ENCODE results near the gene GAB2. TPM values are rescaled to one million over a fixed set of nuclear protein-coding genes. Genes with fewer than 3 reads are reported as not detected.

Gene GAB2
- total and polyA plus RNA-seq, 2 of the 4 experiments (the other 2 are of a cell fraction): 3.3 to 5.9 TPM

- in situ Hi-C loops (cut with MboI; ENCODE audit: low sequenced_read_pairs) (no loop called here), intact Hi-C loops (cut with micrococcal nuclease) (loop anchor here (5.0 kb wide), 1 partner anchor 43 kb away; no protein-coding TSS in a partner anchor), dilution Hi-C loops (cut with HindIII; ENCODE audit: low sequenced_read_pairs, unreplicated experiment) (no loop called here)
- no peak overlapping the region for H2BK20ac ChIP-seq (ENCODE audit: low read depth, low read length)
- H3K9me3 ChIP-seq (ENCODE audit: control insufficient read depth, insufficient read depth, low read length): no peaks in the 10 kb centered on the region
- H4K5ac ChIP-seq (ENCODE audit: low read depth, low read length): no peak overlapping the region
- no peak overlapping the region for H3K18ac ChIP-seq (ENCODE audit: low read depth, low read length)
- no peak overlapping the region for H2AK9ac ChIP-seq (replicated peaks; ENCODE audit: low read depth, low read length, poor library complexity)
- no peak overlapping the region for H3K23ac ChIP-seq (ENCODE audit: low read depth, low read length)
- ChIA-PET POLR2A (ENCODE audit: unreplicated experiment) (no interaction called here), CTCF (no interaction called here)
- no peak overlapping the region for H3K27ac ChIP-seq (ENCODE audit: insufficient read depth, low read length)
- peaks cover 5% of the 10 kb centered on the region; the same call in 1 of the 2 replicates for H3K36me3 ChIP-seq (ENCODE audit: control insufficient read depth, insufficient read depth, low read length)
- H3K9me1 ChIP-seq (ENCODE audit: insufficient read depth, low read length): no peaks in the 10 kb centered on the region
- TF ChIP-seq MAFK (IDR thresholded peaks at IDR 0.05; ENCODE audit: low read depth, low read length) (no peak), RFX5 (IDR thresholded peaks at IDR 0.05; ENCODE audit: low read depth, low read length) (no peak)
- BruUV-seq (replicated peaks): no TSS peak
- no peak overlapping the region for H2BK15ac ChIP-seq (ENCODE audit: low read depth, low read length)
- no peak overlapping the region for H2AK5ac ChIP-seq (ENCODE audit: low read depth, low read length)
- no peak overlapping the region for H3K4me3 ChIP-seq (ENCODE audit: insufficient read depth, low read depth, low read length)
- H2AFZ ChIP-seq (replicated peaks; ENCODE audit: low read length, poor library complexity): no peak overlapping the region
- H3K79me1 ChIP-seq (ENCODE audit: low read depth in 1 of 2, low read length in 2 of 2): no peaks in the 10 kb centered on the region
- no peak overlapping the region for H4K8ac ChIP-seq (ENCODE audit: low read depth in 2 of 2, low read length in 2 of 2)
- ATAC-seq (ENCODE audit: low read depth): no peak
- H3K4ac ChIP-seq (ENCODE audit: low read depth, low read length): no peak overlapping the region
- DNase-seq: no peak
- H3K4me2 ChIP-seq (ENCODE audit: low read depth, low read length): no peak overlapping the region
- H4K20me1 ChIP-seq (ENCODE audit: insufficient read depth, low read length): no peaks in the 10 kb centered on the region
- H3K56ac ChIP-seq (ENCODE audit: extremely low read depth, insufficient read depth, low read length): no peak overlapping the region
- no peak overlapping the region for H4K91ac ChIP-seq (ENCODE audit: insufficient read depth, low read depth, low read length)
- H2BK5ac ChIP-seq (ENCODE audit: low read depth, low read length, poor library complexity, severe bottlenecking): no peak overlapping the region
- no peak overlapping the region for H2BK120ac ChIP-seq (ENCODE audit: low read depth, low read length)
- H3K4me1 ChIP-seq (ENCODE audit: control insufficient read depth, insufficient read depth, low read length): no peaks in the 10 kb centered on the region; the same call in 1 of the 2 replicates
- no peak overlapping the region for H3K9ac ChIP-seq (ENCODE audit: low read depth, low read length)
- no CpG with 5 or more reads among the region's 1 CpG for WGBS, 2 experiments (ENCODE audit: extremely low coverage in 2 of 2, insufficient read length in 1 of 2)
- no peaks in the 10 kb centered on the region for H3K27me3 ChIP-seq (ENCODE audit: control insufficient read depth, insufficient read depth, low read length)
- no peak overlapping the region for H3K14ac ChIP-seq (replicated peaks; ENCODE audit: low read depth, low read length)
Measured at GRCh38 chr11:78444726-78445125, 27.1 kb upstream of the GAB2 start.

Measured in IMR-90 (cell line).